Muscle layer of duodenum (tissue), 2 donors: Measurements from ENCODE around the gene RBBP9.
A peak's percentile ranks its signal among the peaks of the same experiment; 100 is the strongest.
"Not testable (repeated sequence)": the region's sequence is repeated elsewhere in the genome, so short reads cannot be mapped to it uniquely, and the experiment has no call there.

Source experiments
- H3K27ac ChIP-seq: one replicate; pipeline ENCODE4 v1.7.0; 2013; ENCODE audit warnings: mild to moderate bottlenecking, low read length
- H3K27me3 ChIP-seq: one replicate; pipeline ENCODE4 v1.7.0; 2013; ENCODE audit warnings: low read depth, mild to moderate bottlenecking, control low read depth, low read length
- H3K36me3 ChIP-seq, 2 donors: one replicate each; pipeline ENCODE4 v1.7.0; 2013; ENCODE audit warnings: low read length in 2 of 2, control low read depth in 1 of 2, mild to moderate bottlenecking in 1 of 2; ENCODE audit not compliant: insufficient read depth in 2 of 2, control insufficient read depth in 1 of 2
- H3K4me1 ChIP-seq, 2 donors: one replicate each; pipeline ENCODE4 v1.7.0; 2013; ENCODE audit warnings: low read length in 2 of 2, mild to moderate bottlenecking in 2 of 2, control low read depth in 1 of 2, moderate library complexity in 1 of 2; ENCODE audit not compliant: insufficient read depth in 2 of 2, control insufficient read depth in 1 of 2
- H3K4me3 ChIP-seq, 2 donors: one replicate each; pipeline ENCODE4 v1.7.0; 2013; ENCODE audit warnings: low read length in 2 of 2, low read depth in 1 of 2, mild to moderate bottlenecking in 1 of 2
- H3K9me3 ChIP-seq, 2 donors: one replicate each; pipeline ENCODE4 v1.7.0; 2013; ENCODE audit warnings: low read length in 2 of 2, control low read depth in 1 of 2, mild to moderate bottlenecking in 1 of 2; ENCODE audit not compliant: control insufficient read depth in 1 of 2
- donor health status: healthy.

RBBP9 gene

GRCh38 chr20:18504479-18505060 lies 7.5 kb upstream of the RBBP9 start:
- Histone ChIP-seq H3K27me3 (no peaks in the 10 kb centered on the region), H3K4me1 (peaks cover 7 to 11% of the 10 kb centered on the region in 2 donors), H3K9me3 (no peaks in the 10 kb centered on the region), H3K36me3 (no peaks in the 10 kb centered on the region), H3K4me3 (no peak overlapping the region), H3K27ac (no peak overlapping the region)

DNA sequence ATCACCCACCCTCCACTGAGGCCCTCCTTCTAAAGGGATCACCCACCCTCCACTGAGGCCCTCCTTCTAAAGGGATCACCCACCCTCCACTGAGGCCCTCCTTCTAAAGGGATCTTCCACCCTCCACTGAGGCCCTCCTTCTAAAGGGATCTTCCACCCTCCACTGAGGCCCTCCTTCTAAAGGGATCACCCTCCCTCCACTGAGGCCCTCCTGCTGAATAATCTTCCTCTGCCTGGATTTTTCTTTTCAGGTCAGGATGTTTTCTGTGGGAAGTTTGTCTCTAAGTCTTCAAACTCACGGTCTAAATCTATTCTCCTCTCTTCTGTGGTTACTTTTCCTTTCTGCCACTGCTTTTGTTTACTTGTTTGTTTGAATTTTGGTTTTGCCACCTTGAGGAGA lies 4.6 kb upstream of the RBBP9 start:
- not testable (repeated sequence) for H3K9me3 ChIP-seq, H3K27ac ChIP-seq, H3K4me3 ChIP-seq

DNA sequence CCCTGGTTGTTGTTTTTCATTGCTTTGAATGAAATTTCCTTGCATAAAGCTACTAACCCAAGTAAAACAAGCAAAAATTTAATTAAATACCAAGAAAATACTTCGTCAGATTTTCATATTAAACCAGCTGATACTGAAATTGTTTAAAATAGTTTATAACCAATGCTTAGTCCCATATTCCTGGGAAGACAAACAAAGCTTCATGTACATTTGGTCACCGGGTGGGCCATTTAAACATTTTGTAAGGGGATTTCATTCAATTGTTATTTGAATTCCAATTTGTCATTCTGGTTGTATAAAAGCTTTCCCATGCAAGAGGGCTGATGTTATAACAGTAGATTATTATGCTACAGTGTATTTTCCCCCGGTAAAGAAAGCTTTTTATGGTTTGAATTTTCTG lies 578 bp upstream of the RBBP9 start:
- Histone ChIP-seq H3K4me3 (peak overlapping the region; percentile 86 to 91), H3K27ac (peak overlapping the region; percentile 8), H3K36me3 (peaks cover 10 to 13% of the 10 kb centered on the region in 2 donors)

More for the DNA sequence above, 4.6 kb upstream of the RBBP9 start:
- not testable (repeated sequence) for H3K27me3 ChIP-seq, H3K36me3 ChIP-seq, H3K4me1 ChIP-seq

GRCh38 chr20:18496042-18496441 lies 983 bp downstream of the RBBP9 start:
- H3K4me1 ChIP-seq = peaks cover 5 to 19% of the 10 kb centered on the region in 2 donors
- H3K27ac ChIP-seq = no peak overlapping the region
- no peaks in the 10 kb centered on the region for H3K9me3 ChIP-seq
- H3K27me3 ChIP-seq = no peaks in the 10 kb centered on the region
- H3K36me3 ChIP-seq = peaks cover 13% of the 10 kb centered on the region in 2 donors
- H3K4me3 ChIP-seq = peak overlapping the region; percentile 86 to 91

More for the DNA sequence above, 578 bp upstream of the RBBP9 start:
- Histone ChIP-seq H3K9me3 (no peaks in the 10 kb centered on the region), H3K4me1 (peaks cover 5 to 19% of the 10 kb centered on the region in 2 donors), H3K27me3 (no peaks in the 10 kb centered on the region)

GRCh38 chr20:18488301-18488700 lies 8.7 kb downstream of the RBBP9 start:
- H3K9me3 ChIP-seq = no peaks in the 10 kb centered on the region
- H3K27me3 ChIP-seq = no peaks in the 10 kb centered on the region
- H3K36me3 ChIP-seq = peaks cover 39 to 50% of the 10 kb centered on the region in 2 donors
- H3K27ac ChIP-seq = no peak overlapping the region
- no peak overlapping the region for H3K4me3 ChIP-seq
- no peaks in the 10 kb centered on the region for H3K4me1 ChIP-seq

GRCh38 chr20:18481596-18481995 lies 15.4 kb downstream of the RBBP9 start:
- no peaks in the 10 kb centered on the region for H3K4me1 ChIP-seq
- no peak overlapping the region for H3K4me3 ChIP-seq
- no peaks in the 10 kb centered on the region for H3K9me3 ChIP-seq
- no peak overlapping the region for H3K27ac ChIP-seq
- no peaks in the 10 kb centered on the region for H3K27me3 ChIP-seq
- H3K36me3 ChIP-seq = peaks cover 43 to 65% of the 10 kb centered on the region in 2 donors

DNA sequence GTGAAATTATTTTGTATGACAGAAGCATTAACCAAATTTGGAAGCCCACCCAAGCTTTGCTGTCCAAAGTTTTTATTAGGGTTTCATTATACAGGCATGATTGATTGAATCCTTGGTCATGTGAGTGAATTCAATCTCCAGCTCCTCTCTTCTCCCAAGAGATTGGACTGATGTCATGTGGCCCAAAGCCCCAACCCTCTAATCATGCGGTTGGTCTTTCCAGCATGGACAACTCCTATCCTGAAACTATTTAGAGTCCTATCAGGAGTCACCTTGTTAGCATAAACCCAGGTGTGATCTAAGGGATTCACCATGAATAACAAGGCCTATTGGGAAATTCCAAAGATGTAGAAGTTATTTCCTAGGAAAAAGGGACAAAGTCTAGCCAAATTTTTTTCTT lies 19.2 kb downstream of the RBBP9 start:
- Histone ChIP-seq H3K4me1 (no peaks in the 10 kb centered on the region), H3K9me3 (no peaks in the 10 kb centered on the region), H3K27ac (no peak overlapping the region), H3K36me3 (peaks cover 42 to 69% of the 10 kb centered on the region in 2 donors), H3K27me3 (no peaks in the 10 kb centered on the region), H3K4me3 (no peak overlapping the region)

DNA sequence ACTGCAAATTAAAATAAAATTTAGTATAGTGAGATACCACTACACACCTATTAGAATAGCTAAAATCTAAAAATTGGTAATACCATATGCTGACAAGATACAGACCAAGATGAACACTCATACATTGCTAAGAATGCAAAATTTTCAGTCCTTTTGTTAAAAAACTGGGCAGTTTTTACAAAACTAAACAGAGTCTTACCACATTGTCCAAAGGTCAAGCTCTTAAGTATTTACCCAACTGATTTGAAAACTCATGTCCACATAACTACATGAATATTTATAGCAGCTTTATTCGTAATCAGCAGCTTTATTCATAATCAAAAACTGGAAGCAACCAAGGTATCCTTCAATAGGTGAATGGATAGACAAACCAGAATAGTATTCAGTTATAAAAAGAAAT lies 19.8 kb downstream of the RBBP9 start:
- Histone ChIP-seq H3K36me3 (peaks cover 36 to 63% of the 10 kb centered on the region in 2 donors), H3K27me3 (no peaks in the 10 kb centered on the region)

GRCh38 chr20:18466894-18467730 lies 29.9 kb downstream of the RBBP9 start, which contains the start of the genes DZANK1 and POLR3F:
TSS of gene DZANK1 (minus strand) at chr20:18467030. CDS start at chr20:18465358, 1,672 bp downstream.
TSS of gene POLR3F (plus strand) at chr20:18467390. CDS start at chr20:18467507, 117 bp downstream.
- Histone ChIP-seq H3K4me1 (peaks cover 0 to 23% of the 10 kb centered on the region in 2 donors), H3K27ac (peak within 1 kb of the TSS; percentile 90), H3K27me3 (no peaks in the 10 kb centered on the region), H3K9me3 (no peaks in the 10 kb centered on the region), H3K4me3 (peak within 1 kb of the TSS; percentile 78 to 100), H3K36me3 (peaks cover 5 to 25% of the 10 kb centered on the region in 2 donors)

More for the DNA sequence above, 19.8 kb downstream of the RBBP9 start:
- H3K4me3 ChIP-seq = no peak overlapping the region
- H3K4me1 ChIP-seq = no peaks in the 10 kb centered on the region
- no peaks in the 10 kb centered on the region for H3K9me3 ChIP-seq
- H3K27ac ChIP-seq = no peak overlapping the region

GRCh38 chr20:18466574-18466893 lies 30.5 kb downstream of the RBBP9 start:
- H3K27ac ChIP-seq = no peak overlapping the region
- peaks cover 5 to 20% of the 10 kb centered on the region in 2 donors for H3K36me3 ChIP-seq
- H3K4me3 ChIP-seq = peak overlapping the region; percentile 78 to 100
- no peaks in the 10 kb centered on the region for H3K9me3 ChIP-seq
- peaks cover 0 to 23% of the 10 kb centered on the region in 2 donors for H3K4me1 ChIP-seq
- no peaks in the 10 kb centered on the region for H3K27me3 ChIP-seq

DNA sequence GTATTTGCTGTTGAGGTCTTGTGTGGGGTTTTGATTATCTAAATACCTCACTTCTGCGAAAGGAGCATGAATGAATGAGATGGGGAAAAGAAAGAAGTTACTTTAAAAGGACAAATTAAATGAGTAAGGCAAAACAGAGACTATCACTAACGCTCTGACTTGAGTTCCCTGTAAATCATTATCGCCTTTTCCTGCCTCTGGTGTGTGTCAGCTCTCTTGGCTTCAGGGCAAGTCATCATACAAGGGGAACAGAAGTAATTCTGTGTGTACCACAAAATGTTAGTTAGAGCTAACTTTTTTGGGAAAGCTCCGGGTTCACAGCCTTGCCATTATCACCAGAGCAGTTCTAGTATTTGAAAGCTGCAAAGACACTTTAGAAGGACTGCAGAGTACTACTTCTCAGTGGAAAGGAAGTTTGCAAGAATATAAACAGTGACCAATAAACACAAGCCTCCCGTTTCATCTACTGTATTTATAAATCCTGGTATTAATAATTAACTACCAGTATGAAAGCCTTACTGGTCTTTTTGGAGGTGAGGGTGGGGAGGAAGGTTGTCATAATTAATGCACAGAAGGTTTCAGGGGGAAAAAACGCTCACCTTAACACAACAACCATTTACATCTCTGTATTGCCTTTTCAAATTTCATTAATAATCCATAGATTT lies 31.4 kb downstream of the RBBP9 start:
- Histone ChIP-seq H3K27me3 (no peaks in the 10 kb centered on the region), H3K36me3 (peaks cover 0 to 11% of the 10 kb centered on the region in 2 donors), H3K4me1 (peaks cover 0 to 23% of the 10 kb centered on the region in 2 donors), H3K9me3 (no peaks in the 10 kb centered on the region), H3K27ac (no peak overlapping the region), H3K4me3 (peak overlapping the region in 1 of 2 donors; percentile 100)
